B cell (primary cell): ENCODE results near the gene DEFB131A.
"Not testable (repeated sequence)": the region's sequence is repeated elsewhere in the genome, so short reads cannot be mapped to it uniquely, and the experiment has no call there.

Source experiments
- CTCF ChIP-seq: fragments of 200-600 bp; IDR thresholded peaks from one replicate; pipeline ENCODE4 v1.8.0; 2022; ENCODE audit warnings: antibody characterized with exemption, mild to moderate bottlenecking
- EZH2 ChIP-seq: IDR thresholded peaks from 2 replicates; pipeline ENCODE4 v1.6.1; 2012; ENCODE audit warnings: borderline replicate concordance, low read depth, mild to moderate bottlenecking, moderate library complexity, low read length; ENCODE audit not compliant: insufficient read depth, poor library complexity, severe bottlenecking

GRCh38 chr4:9480066-9480465 lies 35.9 kb downstream of the DEFB131A start:
- TF ChIP-seq CTCF, EZH2: not testable (repeated sequence)
